ENCODE data around the gene COA8. TPM values are rescaled to one million over a fixed set of nuclear protein-coding genes. Genes with fewer than 3 reads are reported as not detected.

The COA8 gene
- total and polyA plus RNA-seq, 10 of the 15 experiments (the other 5 are each of a cell fraction or from before 2014, with no cell fraction given): 6.1 to 69.5 (median 25.8) TPM

- ChIA-PET CTCF (interaction anchor here (1.0 to 5.3 kb wide), 3 partner anchors 10 to 136 kb away, joined by 3 to 39 read pairs (median 6); no protein-coding TSS in a partner anchor), SMC1A (ENCODE audit: uncharacterized antibody, unreplicated experiment) (interaction anchor here (1.1 to 2.6 kb wide), 4 partner anchors 11 to 36 kb away, joined by 3 to 11 read pairs (median 4); no protein-coding TSS in a partner anchor), RAD21 (ENCODE audit: unreplicated experiment) (interaction anchor here (2.4 kb wide), 1 partner anchor 10 kb away, joined by 14 read pairs; no protein-coding TSS in a partner anchor), POLR2A (interaction anchor here (1.5 kb wide), 2 partner anchors 22 to 195 kb away, joined by 3 to 4 read pairs; partner anchors contain the start of gene EIF5)
- H3K27me3 ChIP-seq (replicated peaks in 1 of 2; ENCODE audit: control insufficient read depth in 2 of 2, insufficient read depth in 2 of 2, low read length in 1 of 2): no peaks in the 10 kb centered on the region
- no peak for DNase-seq (ENCODE audit: low read depth, low spot score)
- peaks cover 0 to 2% of the 10 kb centered on the region in 2 experiments; a peak in 2 of 4 replicates for H3K36me3 ChIP-seq (ENCODE audit: control insufficient read depth in 2 of 2, insufficient read depth in 2 of 2, low read length in 1 of 2)
- BruUV-seq (replicated peaks): TSS peak; percentile 97
- H2AFZ ChIP-seq (ENCODE audit: control insufficient read depth, low read depth, low read length): peak within 1 kb of the TSS; percentile 58
- ATAC-seq: peak; percentile 62
- intact Hi-C loops (cut with micrococcal nuclease; ENCODE audit: unreplicated experiment): no loop called here
- H3K27ac ChIP-seq (ENCODE audit: control insufficient read depth, insufficient read depth): peak within 1 kb of the TSS; percentile 65
- peak within 1 kb of the TSS; percentile 91 for H3K4me3 ChIP-seq
- WGBS (ENCODE audit: insufficient coverage, insufficient replicate concordance, low lambda C conversion rate, missing lambda C conversion rate): 5% methylated on average over 35 of the region's 70 CpGs
- no peaks in the 10 kb centered on the region; the same call in 2 of the 3 replicates for H3K9me3 ChIP-seq (replicated peaks; ENCODE audit: control insufficient read depth, insufficient read depth, low read length)
- peaks cover 25% of the 10 kb centered on the region for H3K4me1 ChIP-seq (ENCODE audit: control insufficient read depth, insufficient read depth, low read length)
- in situ Hi-C loops (cut with MboI): no loop called here
- H3K9ac ChIP-seq (ENCODE audit: control insufficient read depth, insufficient read depth, low read length): peak within 1 kb of the TSS; percentile 90
- FAIRE-seq: no peak
- H4K20me1 ChIP-seq (ENCODE audit: control insufficient read depth, insufficient read depth): no peaks in the 10 kb centered on the region
- H3K4me2 ChIP-seq (ENCODE audit: control insufficient read depth, insufficient read depth): peak within 1 kb of the TSS; percentile 91
- peaks cover 30% of the 10 kb centered on the region for H3K79me2 ChIP-seq (ENCODE audit: control insufficient read depth, insufficient read depth, low read length)
- TF ChIP-seq STAT3 (IDR thresholded peaks at IDR 0.05; ENCODE audit: low read depth, low read length) (no peak), CREB1 (IDR thresholded peaks at IDR 0.05; ENCODE audit: low read depth) (peak; percentile 94), POLR2A (IDR thresholded peaks at IDR 0.05; ENCODE audit: low read depth, low read length) (peak; percentile 84), SMC3 (IDR thresholded peaks at IDR 0.05; ENCODE audit: borderline replicate concordance, low read length) (no peak), BACH1 (IDR thresholded peaks at IDR 0.05; ENCODE audit: borderline replicate concordance) (peak; percentile 76), POLR2AphosphoS2 (IDR thresholded peaks at IDR 0.05; ENCODE audit: low read depth, low read length) (peak; percentile 69; the same call in 1 of the 2 replicates), RB1 (IDR thresholded peaks at IDR 0.05; ENCODE audit: borderline replicate concordance) (peak; percentile 29; the same call in 1 of the 2 replicates), JUND (IDR thresholded peaks at IDR 0.05; ENCODE audit: low read depth, low read length) (no peak), MYB (IDR thresholded peaks at IDR 0.05; ENCODE audit: borderline replicate concordance, low read depth, low read length) (no peak), FOXK2 (IDR thresholded peaks at IDR 0.05) (no peak), TAF1 (IDR thresholded peaks at IDR 0.05; ENCODE audit: borderline replicate concordance, low read depth, low read length) (0 out of 2 replicates have a peak, but pooled peaks have one; percentile 24), ZSCAN29 (IDR thresholded peaks at IDR 0.05) (no peak), ATF7 (IDR thresholded peaks at IDR 0.05; ENCODE audit: low read depth) (no peak), ATF3 (IDR thresholded peaks at IDR 0.05; ENCODE audit: borderline replicate concordance, extremely low read depth, low read depth, low read length) (peak; percentile 51; the same call in 1 of the 2 replicates), ZNF24 (IDR thresholded peaks at IDR 0.05) (no peak), NR2F1 (conservative IDR thresholded peaks at IDR 0.05) (peak; percentile 49; the same call in 1 of the 2 replicates), NR2C2 (IDR thresholded peaks at IDR 0.05; ENCODE audit: borderline replicate concordance, control insufficient read depth, insufficient read length, low read depth) (no peak), MEF2B (IDR thresholded peaks at IDR 0.05; ENCODE audit: partially characterized antibody, poor library complexity, severe bottlenecking) (no peak), NFXL1 (IDR thresholded peaks at IDR 0.05; ENCODE audit: borderline replicate concordance) (no peak)
- TF ChIP-seq, protein P1, sequence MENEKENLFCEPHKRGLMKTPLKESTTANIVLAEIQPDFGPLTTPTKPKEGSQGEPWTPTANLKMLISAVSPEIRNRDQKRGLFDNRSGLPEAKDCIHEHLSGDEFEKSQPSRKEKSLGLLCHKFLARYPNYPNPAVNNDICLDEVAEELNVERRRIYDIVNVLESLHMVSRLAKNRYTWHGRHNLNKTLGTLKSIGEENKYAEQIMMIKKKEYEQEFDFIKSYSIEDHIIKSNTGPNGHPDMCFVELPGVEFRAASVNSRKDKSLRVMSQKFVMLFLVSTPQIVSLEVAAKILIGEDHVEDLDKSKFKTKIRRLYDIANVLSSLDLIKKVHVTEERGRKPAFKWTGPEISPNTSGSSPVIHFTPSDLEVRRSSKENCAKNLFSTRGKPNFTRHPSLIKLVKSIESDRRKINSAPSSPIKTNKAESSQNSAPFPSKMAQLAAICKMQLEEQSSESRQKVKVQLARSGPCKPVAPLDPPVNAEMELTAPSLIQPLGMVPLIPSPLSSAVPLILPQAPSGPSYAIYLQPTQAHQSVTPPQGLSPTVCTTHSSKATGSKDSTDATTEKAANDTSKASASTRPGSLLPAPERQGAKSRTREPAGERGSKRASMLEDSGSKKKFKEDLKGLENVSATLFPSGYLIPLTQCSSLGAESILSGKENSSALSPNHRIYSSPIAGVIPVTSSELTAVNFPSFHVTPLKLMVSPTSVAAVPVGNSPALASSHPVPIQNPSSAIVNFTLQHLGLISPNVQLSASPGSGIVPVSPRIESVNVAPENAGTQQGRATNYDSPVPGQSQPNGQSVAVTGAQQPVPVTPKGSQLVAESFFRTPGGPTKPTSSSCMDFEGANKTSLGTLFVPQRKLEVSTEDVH (IDR thresholded peaks at IDR 0.05; ENCODE audit: low read depth, partially characterized antibody): no peak
Measured at GRCh38 chr14:103528587-103529382, 34.0 kb upstream of the COA8 start, which contains the start of gene TRMT61A. TSS of gene TRMT61A (plus strand) at chr14:103529196. CDS start at chr14:103529979, 783 bp downstream.
